HL-60 (cell line): Measurements from ENCODE around the gene CHI3L1.

ENCODE experiments used
- DNase-seq, 2 experiments: peaks; one replicate each; pipeline ENCODE4 v3.0.0-alpha.2; 2010 to 2020; ENCODE audit warnings: low read depth in 1 of 2, low spot score in 1 of 2
- H3K27ac ChIP-seq: fragments of 250-450 bp; sonication (Bioruptor Pico); replicated peaks from 2 replicates; pipeline ENCODE4 v1.5.1; 2020; ENCODE audit warnings: mild to moderate bottlenecking, moderate library complexity
- H3K27me3 ChIP-seq: fragments of 250-450 bp; sonication (Bioruptor Pico); 2 replicates; pipeline ENCODE4 v1.5.1; 2021; ENCODE audit warnings: mild to moderate bottlenecking, moderate library complexity; ENCODE audit not compliant: insufficient read depth, poor library complexity, severe bottlenecking
- H3K4me3 ChIP-seq: replicated peaks from 2 replicates; pipeline ENCODE4 v1.5.1; 2011; ENCODE audit warnings: mild to moderate bottlenecking, control low read depth, low read length; ENCODE audit not compliant: insufficient read depth
- CTCF ChIP-seq: IDR thresholded peaks from one replicate; pipeline ENCODE4 v1.5.1; 2011; ENCODE audit warnings: low read length, control low read depth, inconsistent platforms; ENCODE audit not compliant: insufficient read depth
- GABPA ChIP-seq: IDR thresholded peaks from 2 replicates; pipeline ENCODE4 v1.6.1; 2012; ENCODE audit warnings: low read depth
- POLR2AphosphoS5 ChIP-seq: IDR thresholded peaks from 2 replicates; pipeline ENCODE4 v1.6.1; 2012; ENCODE audit warnings: low read depth
- REST ChIP-seq: IDR thresholded peaks from 2 replicates; pipeline ENCODE4 v1.6.1; 2012; ENCODE audit warnings: low read depth; ENCODE audit not compliant: insufficient replicate concordance
- SPI1 ChIP-seq: IDR thresholded peaks from 2 replicates; pipeline ENCODE4 v1.6.1; 2012; ENCODE audit warnings: low read depth, mild to moderate bottlenecking, borderline replicate concordance

CHI3L1 gene

GRCh38 chr1:203197625-203198024 is 11.1 kb upstream of the CHI3L1 start:
- Histone ChIP-seq H3K4me3 (no peak overlapping the region), H3K27me3 (no peaks in the 10 kb centered on the region), H3K27ac (no peak overlapping the region)
- peak; percentile 36 to 71 for DNase-seq
- TF ChIP-seq CTCF (no peak), SPI1 (no peak), GABPA (no peak), POLR2AphosphoS5 (no peak), REST (no peak)

- no peaks in the 10 kb centered on the region for H3K27me3 ChIP-seq
- no peak overlapping the region for H3K27ac ChIP-seq
- DNase-seq = no peak
- TF ChIP-seq CTCF (no peak), REST (no peak), GABPA (no peak), SPI1 (no peak), POLR2AphosphoS5 (no peak)
- no peak overlapping the region for H3K4me3 ChIP-seq
These were observed 9.9 kb upstream of the CHI3L1 start for GRCh38 chr1:203196371-203196770.

GRCh38 chr1:203190949-203191348 is 4.4 kb upstream of the CHI3L1 start:
- Histone ChIP-seq H3K4me3 (no peak overlapping the region), H3K27me3 (no peaks in the 10 kb centered on the region), H3K27ac (no peak overlapping the region)
- TF ChIP-seq GABPA = no peak
- TF ChIP-seq SPI1 = no peak
- no peak for TF ChIP-seq POLR2AphosphoS5
- no peak for TF ChIP-seq REST
- no peak for TF ChIP-seq CTCF
- no peak for DNase-seq
